ENCODE data around the gene LMF1. TPM values are rescaled to one million over a fixed set of nuclear protein-coding genes. Genes with fewer than 3 reads are reported as not detected.

LMF1 gene
- polyA plus RNA-seq, 1 experiment: 28.9 TPM

DNA sequence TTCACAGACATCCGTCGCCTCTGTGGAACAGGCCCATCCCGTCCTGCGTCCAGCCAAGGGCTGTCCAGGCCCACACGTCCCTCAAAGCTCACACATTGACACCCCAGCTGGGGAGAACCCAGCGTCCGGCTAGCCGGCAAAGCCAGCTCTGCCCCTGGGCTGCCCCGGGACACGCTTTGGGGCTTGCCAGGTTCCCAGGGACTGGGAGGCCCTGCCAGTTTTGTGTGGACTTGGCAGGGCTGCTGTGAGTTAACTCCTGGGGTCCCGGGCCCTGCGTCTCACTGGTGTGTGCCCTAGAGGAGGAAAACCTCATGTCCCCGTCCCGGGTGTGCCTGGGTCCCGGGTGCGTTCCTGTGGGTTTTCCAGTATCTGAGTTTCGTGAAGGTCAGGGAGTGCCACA, 17.1 kb upstream of the LMF1 start:
- no peak overlapping the region for H3K4me3 ChIP-seq (ENCODE audit: low read depth, low read length)
- no peaks in the 10 kb centered on the region for H3K36me3 ChIP-seq (ENCODE audit: control insufficient read depth, insufficient read depth, low read length)
- ChIA-PET CTCF (interaction anchor here (1.6 kb wide), 1 partner anchor 275 kb away, joined by 3 read pairs; no protein-coding TSS in a partner anchor), POLR2A (no interaction called here)
- no peak for DNase-seq (ENCODE audit: low read depth)
- TF ChIP-seq, protein P1, sequence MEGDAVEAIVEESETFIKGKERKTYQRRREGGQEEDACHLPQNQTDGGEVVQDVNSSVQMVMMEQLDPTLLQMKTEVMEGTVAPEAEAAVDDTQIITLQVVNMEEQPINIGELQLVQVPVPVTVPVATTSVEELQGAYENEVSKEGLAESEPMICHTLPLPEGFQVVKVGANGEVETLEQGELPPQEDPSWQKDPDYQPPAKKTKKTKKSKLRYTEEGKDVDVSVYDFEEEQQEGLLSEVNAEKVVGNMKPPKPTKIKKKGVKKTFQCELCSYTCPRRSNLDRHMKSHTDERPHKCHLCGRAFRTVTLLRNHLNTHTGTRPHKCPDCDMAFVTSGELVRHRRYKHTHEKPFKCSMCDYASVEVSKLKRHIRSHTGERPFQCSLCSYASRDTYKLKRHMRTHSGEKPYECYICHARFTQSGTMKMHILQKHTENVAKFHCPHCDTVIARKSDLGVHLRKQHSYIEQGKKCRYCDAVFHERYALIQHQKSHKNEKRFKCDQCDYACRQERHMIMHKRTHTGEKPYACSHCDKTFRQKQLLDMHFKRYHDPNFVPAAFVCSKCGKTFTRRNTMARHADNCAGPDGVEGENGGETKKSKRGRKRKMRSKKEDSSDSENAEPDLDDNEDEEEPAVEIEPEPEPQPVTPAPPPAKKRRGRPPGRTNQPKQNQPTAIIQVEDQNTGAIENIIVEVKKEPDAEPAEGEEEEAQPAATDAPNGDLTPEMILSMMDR (IDR thresholded peaks at IDR 0.05; ENCODE audit: insufficient read depth, low read depth, low read length): no peak
- peaks cover 5% of the 10 kb centered on the region; the same call in 1 of the 2 replicates for H3K27me3 ChIP-seq (ENCODE audit: control insufficient read depth, insufficient read depth, low read length)

- TF ChIP-seq, protein P1 (IDR thresholded peaks at IDR 0.05; ENCODE audit: insufficient read depth, low read depth, low read length): no peak
- H3K36me3 ChIP-seq (ENCODE audit: control insufficient read depth, insufficient read depth, low read length): no peaks in the 10 kb centered on the region
- ChIA-PET CTCF (interaction anchor here (1.2 to 1.6 kb wide), 3 partner anchors 14 to 274 kb away, joined by 3 read pairs; partner anchors contain the start of gene CIAO3), POLR2A (no interaction called here)
- DNase-seq (ENCODE audit: low read depth): no peak
- peaks cover 8% of the 10 kb centered on the region; the same call in 1 of the 2 replicates for H3K27me3 ChIP-seq (ENCODE audit: control insufficient read depth, insufficient read depth, low read length)
- no peak overlapping the region for H3K4me3 ChIP-seq (ENCODE audit: low read depth, low read length)
Observed at GRCh38 chr16:986925-987582, 16.3 kb upstream of the LMF1 start.

DNA sequence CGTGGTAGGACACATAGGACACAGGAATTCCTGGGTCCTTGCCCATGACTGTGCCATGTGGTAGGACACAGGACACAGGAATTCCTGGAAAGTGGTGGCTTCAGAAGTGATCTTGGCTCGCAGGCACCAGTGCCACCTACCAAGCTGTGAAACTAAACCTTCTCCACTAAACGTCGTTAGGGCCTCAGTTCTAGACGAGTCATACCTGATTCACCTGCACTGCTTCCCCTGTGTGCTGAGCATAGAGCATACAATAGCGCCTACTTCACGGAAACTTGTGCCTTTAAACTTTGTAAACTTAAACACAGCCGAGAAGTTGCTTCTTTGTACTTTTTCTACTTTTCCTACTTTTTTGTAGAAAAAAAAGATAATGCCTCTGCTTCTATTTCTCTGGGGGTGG, 15.6 kb upstream of the LMF1 start:
- TF ChIP-seq, protein P1 (IDR thresholded peaks at IDR 0.05; ENCODE audit: insufficient read depth, low read depth, low read length): no peak
- POLR2A ChIA-PET: no interaction called here
- peaks cover 8% of the 10 kb centered on the region; the same call in 1 of the 2 replicates for H3K27me3 ChIP-seq (ENCODE audit: control insufficient read depth, insufficient read depth, low read length)
- CTCF ChIA-PET: interaction anchor here (0.9 to 1.6 kb wide), 4 partner anchors 11 to 273 kb away, joined by 3 to 4 read pairs (median 3); partner anchors contain the start of gene CIAO3
- no peak overlapping the region for H3K4me3 ChIP-seq (ENCODE audit: low read depth, low read length)
- no peak for DNase-seq (ENCODE audit: low read depth)
- no peaks in the 10 kb centered on the region for H3K36me3 ChIP-seq (ENCODE audit: control insufficient read depth, insufficient read depth, low read length)

DNA sequence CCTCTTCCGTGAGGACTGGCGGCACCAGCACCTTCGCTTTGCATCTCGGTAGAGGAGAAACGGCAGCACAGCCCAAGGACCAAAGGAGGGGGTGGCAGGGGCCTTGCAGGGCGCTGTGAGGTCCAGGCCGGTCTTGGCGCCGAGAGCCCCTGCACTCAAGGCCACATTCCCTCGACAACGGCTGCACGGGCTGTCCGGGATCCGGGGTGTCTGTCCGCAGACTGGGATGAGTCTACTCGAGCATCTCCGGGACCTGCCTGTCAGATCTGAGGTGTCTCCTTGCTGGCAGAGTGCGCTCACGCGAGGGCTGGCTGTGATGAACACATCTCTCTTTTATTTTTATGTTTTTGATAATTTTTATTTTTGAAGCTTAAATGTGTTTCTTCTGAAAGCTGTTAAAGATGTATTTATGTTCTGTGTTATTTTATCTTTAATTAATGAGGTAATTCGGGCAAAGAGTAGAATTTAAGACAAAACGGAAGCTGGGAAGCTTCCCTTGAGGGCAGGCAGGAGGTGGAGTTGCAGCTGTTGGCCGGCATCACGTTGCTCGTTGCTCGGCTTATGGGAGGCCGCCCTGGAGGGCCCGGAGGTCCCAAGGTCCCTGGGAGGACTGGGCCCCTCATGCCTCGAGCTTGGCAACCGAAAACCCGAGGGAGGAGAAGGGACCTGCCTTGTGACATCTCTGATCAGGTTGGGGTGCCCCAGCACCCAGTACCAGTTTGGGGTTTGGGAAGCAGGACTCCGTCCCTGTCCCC, 15.0 kb upstream of the LMF1 start:
- TF ChIP-seq, protein P1 (IDR thresholded peaks at IDR 0.05; ENCODE audit: insufficient read depth, low read depth, low read length): no peak
- ChIA-PET POLR2A (no interaction called here), CTCF (interaction anchor here (0.9 to 1.2 kb wide), 3 partner anchors 12 to 245 kb away, joined by 3 to 4 read pairs (median 3); partner anchors contain the start of gene CIAO3)
- no peak overlapping the region for H3K4me3 ChIP-seq (ENCODE audit: low read depth, low read length)
- H3K27me3 ChIP-seq (ENCODE audit: control insufficient read depth, insufficient read depth, low read length): peaks cover 8% of the 10 kb centered on the region; the same call in 1 of the 2 replicates
- no peak for DNase-seq (ENCODE audit: low read depth)
- H3K36me3 ChIP-seq (ENCODE audit: control insufficient read depth, insufficient read depth, low read length): no peaks in the 10 kb centered on the region

Measured in BJ (cell line).